Natural killer cell (primary cell): ENCODE measurements around the gene ITGA3. TPM values are rescaled to one million over a fixed set of nuclear protein-coding genes. Genes with fewer than 3 reads are reported as not detected.

Source experiments
- ATAC-seq, 3 donors: fragments of 150-1000 bp in 2 of 3; fragments of 200-7000 bp in 1 of 3; cut with Tn5 transposase; 1 replicate in 1 of 3; 2 replicates in 2 of 3; pipeline ENCODE4 v1.10.0; 2021; ENCODE audit warnings: mild to moderate bottlenecking in 2 of 3, moderate library complexity in 2 of 3
- DNase-seq, 2 donors: peaks; one replicate each; pipeline versions ENCODE4 v3.0.0 to v3.0.0-alpha.2; 2013 to 2021; ENCODE audit warnings: mixed read lengths in 1 of 2
- H3K27ac ChIP-seq: one replicate; pipeline ENCODE4 v1.5.1; 2013; ENCODE audit warnings: mild to moderate bottlenecking, low read length
- H3K27me3 ChIP-seq: one replicate; pipeline ENCODE4 v1.6.1; 2013; ENCODE audit warnings: low read length; ENCODE audit not compliant: control insufficient read depth, insufficient read depth
- H3K36me3 ChIP-seq: one replicate; pipeline ENCODE4 v1.6.1; 2013; ENCODE audit warnings: low read length; ENCODE audit not compliant: control insufficient read depth, insufficient read depth
- H3K4me1 ChIP-seq: one replicate; pipeline ENCODE4 v1.6.1; 2013; ENCODE audit warnings: low read length; ENCODE audit not compliant: control insufficient read depth, insufficient read depth
- H3K4me3 ChIP-seq: one replicate; pipeline ENCODE4 v1.5.1; 2013; ENCODE audit warnings: low read length
- H3K9me3 ChIP-seq: one replicate; pipeline ENCODE4 v1.6.1; 2013; ENCODE audit warnings: low read length; ENCODE audit not compliant: control insufficient read depth, insufficient read depth
- H3K27ac Mint-ChIP-seq, 2 donors: one replicate each; pipeline ENCODE4 v1.8.0; 2022; ENCODE audit warnings: mild to moderate bottlenecking in 2 of 2, mixed read lengths in 2 of 2, moderate library complexity in 1 of 2
- H3K27me3 Mint-ChIP-seq, 2 donors: one replicate each; pipeline ENCODE4 v1.8.0; 2022; ENCODE audit warnings: low read depth in 2 of 2, mixed read lengths in 2 of 2
- H3K36me3 Mint-ChIP-seq: one replicate; pipeline ENCODE4 v1.8.0; 2022; ENCODE audit warnings: mixed read lengths
- H3K4me1 Mint-ChIP-seq, 2 donors: one replicate each; pipeline ENCODE4 v1.8.0; 2022; ENCODE audit warnings: mixed read lengths in 2 of 2
- H3K4me3 Mint-ChIP-seq: one replicate; pipeline ENCODE4 v1.8.0; 2022; ENCODE audit warnings: mild to moderate bottlenecking, moderate library complexity, mixed read lengths
- H3K9me3 Mint-ChIP-seq, 2 donors: one replicate each; pipeline ENCODE4 v1.8.0; 2022; ENCODE audit warnings: mixed read lengths in 2 of 2
- CTCF ChIP-seq: fragments of 200-600 bp; IDR thresholded peaks from one replicate; pipeline ENCODE4 v1.8.0; 2022; ENCODE audit warnings: antibody characterized with exemption
- WGBS: methylation state at CpG from one replicate; pipeline ENCODE4 v1.1.7; 2013; ENCODE audit warnings: missing lambda C conversion rate; ENCODE audit not compliant: insufficient coverage; 5-methylcytosine and 5-hydroxymethylcytosine counted together
- intact Hi-C: fragments of 100-400 bp; cut with micrococcal nuclease; formaldehyde crosslinking; loops from one replicate; pipeline ENCODE4 v1.14.2; 2022
- total RNA-seq, 4 donors: library from RNA; stranded (reverse); fragments of 120-200 nt in 1 of 4; gene quantifications; one replicate each; pipeline versions ENCODE4 v1.2.3 to v1.2.4, GENCODE V29; 2013 to 2022

Gene ITGA3
- total RNA-seq, 3 donors from 2014 or later (not counting 1 experiment from before 2014, with no cell fraction given), result 0.47 to 2.8 (median 1.4) TPM

GRCh38 chr17:50094753-50095619, 39.1 kb downstream of the ITGA3 start, which contains the start of gene PDK2:
PDK2 (plus strand) TSS chr17:50095351; CDS start chr17:50095436, 85 bp downstream.
- H3K4me1 Mint-ChIP-seq, result peaks cover 41 to 47% of the 10 kb centered on the region in 2 donors
- Histone ChIP-seq H3K4me1 (peaks cover 35% of the 10 kb centered on the region), H3K27me3 (no peaks in the 10 kb centered on the region), H3K36me3 (peaks cover 11% of the 10 kb centered on the region), H3K9me3 (no peaks in the 10 kb centered on the region), H3K27ac (peak within 1 kb of the TSS; percentile 53), H3K4me3 (peak within 1 kb of the TSS; percentile 61)
- DNase-seq (peak; percentile 96 to 97), ATAC-seq (peak; percentile 90 to 99 (median 91))
- intact Hi-C loops, result loop anchor here (2.0 to 10.0 kb wide), 3 partner anchors 57 to 200 kb away; partner anchors contain the start of gene PPP1R9B
- H3K27me3 Mint-ChIP-seq, result peaks cover 0 to 4% of the 10 kb centered on the region in 2 donors
- no peaks in the 10 kb centered on the region for H3K36me3 Mint-ChIP-seq
- TF ChIP-seq CTCF, result no peak
- H3K9me3 Mint-ChIP-seq, result no peaks in the 10 kb centered on the region
- peak within 1 kb of the TSS; percentile 95 for H3K4me3 Mint-ChIP-seq
- WGBS, result under 1% methylated on average over 68 of the region's 68 CpGs
- peak within 1 kb of the TSS; percentile 96 to 98 for H3K27ac Mint-ChIP-seq

DNA sequence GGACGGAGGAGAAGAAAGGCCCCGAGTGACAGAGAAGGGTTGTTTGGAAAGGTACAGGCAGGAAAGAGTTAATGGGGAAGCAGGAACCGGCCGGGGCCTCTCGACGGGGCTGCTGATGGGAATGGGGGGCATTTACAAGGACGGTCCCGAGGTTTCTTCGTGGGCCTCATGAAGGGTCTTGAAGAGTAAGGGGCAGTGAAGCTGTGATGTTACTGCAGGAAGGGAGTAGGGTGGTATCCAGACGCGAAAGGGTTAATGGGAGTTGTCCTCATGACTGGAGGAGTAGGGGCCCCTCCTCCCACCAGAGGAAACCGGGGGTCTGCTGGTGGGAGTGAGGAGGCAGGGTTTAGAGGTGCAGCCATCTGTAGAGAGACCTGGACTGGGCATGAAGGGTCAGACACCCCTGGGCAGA, 39.7 kb downstream of the ITGA3 start:
- peak overlapping the region; percentile 95 for H3K4me3 Mint-ChIP-seq
- peaks cover 48 to 54% of the 10 kb centered on the region in 2 donors for H3K4me1 Mint-ChIP-seq
- Histone ChIP-seq H3K4me1 (peaks cover 41% of the 10 kb centered on the region), H3K36me3 (peaks cover 11% of the 10 kb centered on the region), H3K27ac (peak overlapping the region; percentile 52), H3K27me3 (no peaks in the 10 kb centered on the region), H3K9me3 (no peaks in the 10 kb centered on the region), H3K4me3 (peak overlapping the region; percentile 61)
- H3K9me3 Mint-ChIP-seq, result no peaks in the 10 kb centered on the region
- no peak for ATAC-seq
- peaks cover 0 to 3% of the 10 kb centered on the region in 2 donors for H3K27me3 Mint-ChIP-seq
- no peaks in the 10 kb centered on the region for H3K36me3 Mint-ChIP-seq
- peak in 1 of 2 donors; percentile 31 for DNase-seq
- no peak for TF ChIP-seq CTCF
- peak overlapping the region; percentile 96 to 98 for H3K27ac Mint-ChIP-seq
- WGBS, result 0% methylated on average over 12 of the region's 12 CpGs
- intact Hi-C loops, result loop anchor here (2.0 to 10.0 kb wide), 3 partner anchors 57 to 199 kb away; partner anchors contain the start of gene PPP1R9B

DNA sequence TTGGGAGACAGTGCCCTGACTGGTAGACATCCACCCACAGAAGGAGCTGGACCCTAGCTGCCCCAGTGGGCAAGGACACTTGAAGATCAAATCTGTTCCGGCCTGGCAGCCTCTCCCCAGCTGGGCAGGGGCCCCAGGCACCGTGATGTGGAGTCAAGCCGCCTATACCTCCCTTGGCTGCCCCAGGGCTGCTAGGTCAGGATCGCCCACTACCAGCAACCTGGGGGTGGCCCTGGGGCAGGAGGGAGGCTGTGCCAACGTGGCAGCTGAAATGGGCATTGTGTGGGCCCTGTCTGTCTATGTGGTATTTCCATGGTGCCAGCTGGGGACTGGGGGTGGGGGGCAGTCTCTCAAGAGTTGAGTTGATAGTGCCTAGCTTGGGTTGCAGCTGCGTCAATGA, 40.2 kb downstream of the ITGA3 start:
- DNase-seq, result no peak
- Mint-ChIP-seq H3K4me1 (peaks cover 50 to 56% of the 10 kb centered on the region in 2 donors), H3K27me3 (no peaks in the 10 kb centered on the region), H3K9me3 (no peaks in the 10 kb centered on the region), H3K27ac (peak overlapping the region; percentile 96 to 98), H3K36me3 (no peaks in the 10 kb centered on the region), H3K4me3 (peak overlapping the region; percentile 95)
- H3K27ac ChIP-seq, result no peak overlapping the region
- H3K36me3 ChIP-seq, result peaks cover 14% of the 10 kb centered on the region
- intact Hi-C loops, result loop anchor here (5.0 to 10.0 kb wide), 2 partner anchors 56 to 199 kb away; partner anchors contain the start of gene PPP1R9B
- 52% methylated on average over 6 of the region's 6 CpGs for WGBS
- no peaks in the 10 kb centered on the region for H3K9me3 ChIP-seq
- TF ChIP-seq CTCF, result no peak
- H3K27me3 ChIP-seq, result no peaks in the 10 kb centered on the region
- peaks cover 45% of the 10 kb centered on the region for H3K4me1 ChIP-seq
- ATAC-seq, result no peak
- H3K4me3 ChIP-seq, result peak overlapping the region; percentile 61
